A549 (cell line): ENCODE data around the gene FUZ. TPM values are rescaled to one million over a fixed set of nuclear protein-coding genes. Genes with fewer than 3 reads are reported as not detected.

Source experiments
- ATAC-seq, 2 experiments: fragments of 200-7000 bp in 1 of 2; fragments of >200 bp in 1 of 2; cut with Nextera tagmentation in 1 of 2; cut with Tn5 transposase in 1 of 2; 3 replicates each; pipeline versions ENCODE4 v1.8.0 to v1.9.1; 2018 to 2020; ENCODE audit warnings: mild to moderate bottlenecking in 1 of 2, moderate library complexity in 1 of 2
- CTCF ChIA-PET: fragments of 300-600 bp; sonication (Branson Sonifier 250); formaldehyde crosslinking; extraction: SDS; loops from one replicate; lab custom pipeline; 2021; ENCODE audit warnings: antibody characterized with exemption, inconsistent platforms; lab: Yijun Ruan, JAX
- POLR2A ChIA-PET: fragments of 350-600 bp; formaldehyde crosslinking; extraction: SDS; loops from one replicate; lab custom pipeline; 2021; ENCODE audit warnings: antibody characterized with exemption, inconsistent platforms; lab: Yijun Ruan, JAX
- DNase-seq, 2 experiments: peaks; one replicate each; pipeline versions ENCODE4 v3.0.0 to v3.0.0-alpha.2; 2011 to 2016; ENCODE audit warnings: low read depth in 1 of 2, low spot score in 1 of 2
- FAIRE-seq: peaks from 2 replicates; lab custom pipeline; 2011; peaks lifted over from hg19 to GRCh38; lab: Jason Lieb, UNC
- H3K27ac ChIP-seq, 2 experiments: fragments of >200 bp; sonication (Bioruptor Twin); formaldehyde crosslinking; 3 replicates each; pipeline ENCODE4 v1.5.1; 2016 to 2017
- H3K4me1 ChIP-seq: fragments of >200 bp; sonication (Bioruptor Twin); formaldehyde crosslinking; 3 replicates; pipeline ENCODE4 v1.6.1; 2016
- H3K4me2 ChIP-seq: fragments of >200 bp; sonication (Bioruptor Twin); formaldehyde crosslinking; 3 replicates; pipeline ENCODE4 v1.6.1; 2016
- H3K4me3 ChIP-seq: fragments of >200 bp; sonication (Bioruptor Twin); formaldehyde crosslinking; 3 replicates; pipeline ENCODE4 v1.5.1; 2016
- H3K9me3 ChIP-seq: fragments of >200 bp; sonication (Bioruptor Twin); formaldehyde crosslinking; 3 replicates; pipeline ENCODE4 v1.6.1; 2016
- ATOH8 ChIP-seq: fragments of 250-450 bp; sonication (Bioruptor Pico); IDR thresholded peaks from 2 replicates; pipeline ENCODE4 v1.5.0; 2020; ENCODE audit warnings: low read depth, mild to moderate bottlenecking, moderate library complexity
- CBX2 ChIP-seq: fragments of 200-600 bp; sonication (generic); IDR thresholded peaks from 2 replicates; pipeline ENCODE4 v1.6.1; 2016; ENCODE audit warnings: low read depth, mild to moderate bottlenecking, borderline replicate concordance
- CBX8 ChIP-seq: fragments of 200-600 bp; sonication (generic); IDR thresholded peaks from 2 replicates; pipeline ENCODE4 v1.6.1; 2016
- CEBPB ChIP-seq, 2 experiments: fragments of >200 bp in 1 of 2; sonication (Bioruptor Twin) in 1 of 2; formaldehyde crosslinking in 1 of 2; IDR thresholded peaks; 2 replicates each; pipeline ENCODE4 v1.6.1; 2012 to 2016
- E2F6 ChIP-seq: IDR thresholded peaks from 2 replicates; pipeline ENCODE4 v1.6.1; 2012; ENCODE audit warnings: low read depth, borderline replicate concordance
- EHF ChIP-seq: fragments of 250-450 bp; sonication (Bioruptor Pico); IDR thresholded peaks from 2 replicates; pipeline ENCODE4 v1.5.0; 2020; ENCODE audit warnings: mild to moderate bottlenecking
- ELK1 ChIP-seq: fragments of 150-350 bp; IDR thresholded peaks from 2 replicates; pipeline ENCODE4 v1.6.1; 2014; ENCODE audit warnings: low read depth, mild to moderate bottlenecking, low read length
- ESRRA ChIP-seq: fragments of 150-350 bp; IDR thresholded peaks from 2 replicates; pipeline ENCODE4 v1.6.1; 2014; ENCODE audit warnings: mild to moderate bottlenecking, low read length, borderline replicate concordance
- FOSB ChIP-seq: fragments of 250-450 bp; sonication (Bioruptor Pico); IDR thresholded peaks from 2 replicates; pipeline ENCODE4 v1.5.0; 2020; ENCODE audit warnings: mild to moderate bottlenecking, moderate library complexity
- FOXS1 ChIP-seq: fragments of 250-450 bp; sonication (Bioruptor Pico); IDR thresholded peaks from 2 replicates; pipeline ENCODE4 v1.5.0; 2020; ENCODE audit warnings: mild to moderate bottlenecking, moderate library complexity
- GATA3 ChIP-seq: IDR thresholded peaks from 2 replicates; pipeline ENCODE4 v1.6.1; 2012; ENCODE audit warnings: borderline replicate concordance
- HES2 ChIP-seq: fragments of >200 bp; sonication (Bioruptor Twin); formaldehyde crosslinking; IDR thresholded peaks from 2 replicates; pipeline ENCODE4 v1.6.1; 2016
- HEYL ChIP-seq: fragments of 250-450 bp; sonication (Bioruptor Pico); IDR thresholded peaks from 2 replicates; pipeline ENCODE4 v1.8.0; 2021; ENCODE audit warnings: mild to moderate bottlenecking, moderate library complexity
- HMGXB4 ChIP-seq: fragments of 250-450 bp; sonication (Bioruptor Pico); IDR thresholded peaks from 2 replicates; pipeline ENCODE4 v1.5.0; 2021; ENCODE audit warnings: mild to moderate bottlenecking, moderate library complexity, borderline replicate concordance
- HOXA7 ChIP-seq: fragments of 250-450 bp; sonication (Bioruptor Pico); IDR thresholded peaks from 2 replicates; pipeline ENCODE4 v1.5.0; 2020; ENCODE audit warnings: mild to moderate bottlenecking, moderate library complexity
- HOXB5 ChIP-seq: fragments of 250-450 bp; sonication (Bioruptor Pico); IDR thresholded peaks from 2 replicates; pipeline ENCODE4 v1.5.0; 2020; ENCODE audit warnings: mild to moderate bottlenecking, moderate library complexity
- JUN ChIP-seq, 2 experiments: fragments of >200 bp; sonication (Bioruptor Twin); formaldehyde crosslinking; IDR thresholded peaks; 2 replicates in 1 of 2; 3 replicates in 1 of 2; pipeline ENCODE4 v1.6.1; 2016 to 2017
- KDM1A ChIP-seq: fragments of 200-600 bp; sonication (generic); IDR thresholded peaks from 2 replicates; pipeline ENCODE4 v1.6.1; 2016; ENCODE audit warnings: low read depth, mild to moderate bottlenecking
- KDM5A ChIP-seq: fragments of 200-600 bp; sonication (generic); IDR thresholded peaks from 2 replicates; pipeline ENCODE4 v1.6.1; 2016; ENCODE audit warnings: antibody characterized with exemption, mild to moderate bottlenecking
- MAFK ChIP-seq: fragments of 450-650 bp; IDR thresholded peaks from 2 replicates; pipeline ENCODE4 v1.6.1; 2014; ENCODE audit not compliant: partially characterized antibody
- MAX ChIP-seq: IDR thresholded peaks from 2 replicates; pipeline ENCODE4 v1.6.1; 2012
- MAZ ChIP-seq: fragments of 150-350 bp; IDR thresholded peaks from 2 replicates; pipeline ENCODE4 v1.6.1; 2014; ENCODE audit warnings: antibody characterized with exemption, low read depth, low read length, borderline replicate concordance
- PBX3 ChIP-seq: IDR thresholded peaks from 2 replicates; pipeline ENCODE4 v1.6.1; 2012
- POLR2A ChIP-seq: IDR thresholded peaks from 2 replicates; pipeline ENCODE4 v1.6.1; 2012; ENCODE audit warnings: mild to moderate bottlenecking, low read length
- RAD21 ChIP-seq, 2 experiments: fragments of >200 bp in 1 of 2; sonication (Bioruptor Twin) in 1 of 2; formaldehyde crosslinking in 1 of 2; IDR thresholded peaks in 1 of 2; conservative IDR thresholded peaks in 1 of 2; 2 replicates in 1 of 2; 3 replicates in 1 of 2; pipeline ENCODE4 v1.6.1; 2012 to 2018; ENCODE audit warnings: inconsistent platforms in 1 of 2
- RNF2 ChIP-seq: fragments of 200-600 bp; sonication (generic); IDR thresholded peaks from 2 replicates; pipeline ENCODE4 v1.6.1; 2016; ENCODE audit warnings: low read depth, mild to moderate bottlenecking, antibody characterized with exemption, moderate library complexity, borderline replicate concordance
- SREBF2 ChIP-seq: fragments of 450-650 bp; IDR thresholded peaks from 2 replicates; pipeline ENCODE4 v1.6.1; 2014; ENCODE audit warnings: mild to moderate bottlenecking, moderate library complexity
- TFCP2L1 ChIP-seq: fragments of 250-450 bp; sonication (Bioruptor Pico); IDR thresholded peaks from 2 replicates; pipeline ENCODE4 v1.5.0; 2021; ENCODE audit warnings: mild to moderate bottlenecking
- WGBS: methylation state at CpG from one replicate; pipeline ENCODE4 v1.1.6; 2017; ENCODE audit errors: missing lambda C conversion rate; 5-methylcytosine and 5-hydroxymethylcytosine counted together
- polyA plus RNA-seq, 4 experiments: library from polyadenylated mRNA; depleted of rRNA in 3 of 4; stranded (reverse); fragments of >200 nt; fragmentation: RNase III in 1 of 4; extraction: RNeasy Plus Mini Kit Qiagen cat#74134 plus additional on column Dnase treatment in 1 of 4; gene quantifications; 2 replicates in 3 of 4; 3 replicates in 1 of 4; pipeline ENCODE4 v1.2.3, GENCODE V29; 2011 to 2017

Gene FUZ
- polyA plus RNA-seq, 2 of the 4 experiments (the other 2 are of a cell fraction): 12.5 to 21.7 TPM

- POLR2A ChIA-PET: no interaction called here
- 74% methylated on average over 14 of the region's 14 CpGs for WGBS
Measured at GRCh38 chr19:49816590-49816989, 3.5 kb upstream of the FUZ start.

GRCh38 chr19:49814010-49814409, 918 bp upstream of the FUZ start:
- 61% methylated on average over 1 of the region's 1 CpG for WGBS
- H3K4me2 ChIP-seq: peak overlapping the region; percentile 88
- CTCF ChIA-PET: interaction anchor here (1.3 to 1.5 kb wide), 2 partner anchors 13 to 96 kb away, joined by 3 to 4 read pairs; no protein-coding TSS in a partner anchor
- ATAC-seq (no peak), FAIRE-seq (no peak), DNase-seq (no peak)
- peak overlapping the region; percentile 54 for H3K4me3 ChIP-seq
- peak overlapping the region in 1 of 2 experiments; percentile 2; a peak in 2 of 6 replicates for H3K27ac ChIP-seq
- H3K4me1 ChIP-seq: peaks cover 27% of the 10 kb centered on the region
- POLR2A ChIA-PET: interaction anchor here (0.7 to 1.4 kb wide), 2 partner anchors 36 to 137 kb away, joined by 3 to 4 read pairs; partner anchors contain the start of gene PRMT1
- TF ChIP-seq KDM1A (no peak), FOXS1 (CRISPR knock-in tag) (no peak), MAX (no peak), TFCP2L1 (CRISPR knock-in tag) (no peak), PBX3 (no peak), ESRRA (no peak), POLR2A (no peak), E2F6 (no peak), RAD21 (conservative IDR thresholded peaks at IDR 0.05 in 1 of 2, IDR thresholded peaks at IDR 0.05 in 1 of 2) (no peak), RNF2 (no peak), ATOH8 (no peak), MAFK (no peak), GATA3 (no peak), SREBF2 (no peak), CBX8 (no peak), FOSB (CRISPR knock-in tag) (no peak), HOXA7 (CRISPR knock-in tag) (no peak)
- no peaks in the 10 kb centered on the region for H3K9me3 ChIP-seq

More at GRCh38 chr19:49816590-49816989, 3.5 kb upstream of the FUZ start:
- H3K27ac ChIP-seq: peak overlapping the region in 1 of 2 experiments; percentile 95; a peak in 4 of 6 replicates
- CTCF ChIA-PET: no interaction called here
- H3K4me1 ChIP-seq: peaks cover 27% of the 10 kb centered on the region
- TF ChIP-seq MAFK (no peak), E2F6 (no peak), GATA3 (no peak), MAZ (no peak), FOXS1 (CRISPR knock-in tag) (no peak), JUN (IDR thresholded peaks at IDR 0.05) (no peak), HOXB5 (CRISPR knock-in tag) (no peak), TFCP2L1 (CRISPR knock-in tag) (no peak), HES2 (no peak), HMGXB4 (no peak), CBX8 (no peak), CEBPB (IDR thresholded peaks at IDR 0.05) (no peak), KDM5A (no peak), ELK1 (no peak), EHF (CRISPR knock-in tag) (no peak), HEYL (CRISPR knock-in tag) (no peak), CBX2 (no peak)
- TF ChIP-seq, all 56 proteins: peak for 0
- Histone ChIP-seq H3K9me3 (no peaks in the 10 kb centered on the region), H3K4me2 (peak overlapping the region; percentile 97), H3K4me3 (peak overlapping the region; percentile 67)
- ATAC-seq (no peak), DNase-seq (no peak), FAIRE-seq (no peak)
